Activated CD4-positive, alpha-beta memory T cell treated with anti-CD3 and anti-CD28 coated beads, Interleukin-2, amount 10 ng/mL, durations not matched to agents 7 days and 5 days (primary cell): ENCODE data around the gene MYO1E. TPM values are rescaled to one million over a fixed set of nuclear protein-coding genes. Genes with fewer than 3 reads are reported as not detected.

Source experiments
- CTCF ChIA-PET: fragments of 350-600 bp; sonication (Branson Sonifier 250); formaldehyde crosslinking; loops from one replicate; lab custom pipeline; 2021; ENCODE audit warnings: antibody characterized with exemption, inconsistent platforms; lab: Charles Lee
- POLR2A ChIA-PET: fragments of 350-600 bp; sonication (Branson Sonifier 250); formaldehyde crosslinking; loops from one replicate; lab custom pipeline; 2021; ENCODE audit warnings: antibody characterized with exemption; lab: Charles Lee
- DNase-seq: peaks from one replicate; pipeline ENCODE4 v3.0.0-alpha.2; 2020
- H3K27ac Mint-ChIP-seq: one replicate; pipeline ENCODE4 v1.8.0; 2021; ENCODE audit warnings: mild to moderate bottlenecking, mixed read lengths
- H3K27me3 Mint-ChIP-seq: one replicate; pipeline ENCODE4 v1.8.0; 2021; ENCODE audit warnings: mixed read lengths
- H3K36me3 Mint-ChIP-seq: one replicate; pipeline ENCODE4 v1.8.0; 2021; ENCODE audit warnings: low read depth, mixed read lengths
- H3K4me1 Mint-ChIP-seq: one replicate; pipeline ENCODE4 v1.8.0; 2021; ENCODE audit warnings: mixed read lengths
- H3K4me3 Mint-ChIP-seq: one replicate; pipeline ENCODE4 v1.8.0; 2021; ENCODE audit warnings: mild to moderate bottlenecking, mixed read lengths
- H3K9me3 Mint-ChIP-seq: one replicate; pipeline ENCODE4 v1.8.0; 2021; ENCODE audit warnings: mixed read lengths
- total RNA-seq, 2 experiments: library from RNA; stranded (reverse); gene quantifications; one replicate each; pipeline ENCODE4 v1.2.3, GENCODE V29; 2021

MYO1E gene
- total RNA-seq, 2 experiments from 2014 or later: 40.8 to 46.1 TPM

DNA sequence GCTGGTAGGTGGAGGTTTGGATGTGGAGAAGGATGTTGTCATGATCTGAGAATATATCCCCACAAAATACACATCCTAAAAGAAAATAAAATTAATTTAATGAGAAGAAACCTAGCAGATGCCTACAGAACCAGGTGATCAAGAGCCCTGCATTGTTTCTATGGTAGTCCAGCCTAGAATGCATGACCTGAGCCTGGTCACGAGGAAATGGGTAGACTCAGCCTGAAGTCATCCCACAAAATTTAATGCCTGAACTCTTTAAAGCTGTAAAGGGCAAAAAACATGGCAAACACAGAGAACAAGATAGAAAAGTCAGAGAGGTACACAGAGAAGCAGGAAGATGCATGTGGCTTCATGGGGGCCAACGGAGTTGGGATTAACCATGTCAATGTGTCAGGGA lies 130.0 kb downstream of the MYO1E start:
- DNase-seq: no peak
- Mint-ChIP-seq H3K4me3 (no peak overlapping the region), H3K27me3 (peaks cover 12% of the 10 kb centered on the region), H3K27ac (no peak overlapping the region), H3K4me1 (peaks cover 7% of the 10 kb centered on the region), H3K36me3 (no peaks in the 10 kb centered on the region), H3K9me3 (no peaks in the 10 kb centered on the region)
- ChIA-PET CTCF (no interaction called here), POLR2A (no interaction called here)

DNA sequence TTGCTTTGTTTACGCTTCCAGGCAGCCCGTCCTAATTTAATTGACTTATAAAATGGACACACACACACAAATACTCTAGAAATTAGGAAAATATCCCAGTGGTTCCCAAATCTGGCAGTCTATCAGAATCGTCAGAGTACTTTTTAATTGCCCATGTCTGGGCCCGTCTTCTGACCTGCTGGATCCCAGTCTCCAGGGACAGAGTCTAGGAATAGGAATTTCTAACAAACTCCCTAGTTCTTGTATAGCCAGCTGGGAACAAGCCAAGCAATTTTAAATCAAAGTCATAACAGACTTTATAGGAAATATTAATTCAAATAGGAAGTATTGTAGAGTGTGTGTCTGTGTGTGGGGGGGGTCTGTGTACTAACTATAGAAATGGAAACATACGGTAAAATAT lies 132.6 kb downstream of the MYO1E start:
- no peak for DNase-seq
- ChIA-PET POLR2A (no interaction called here), CTCF (interaction anchor here (2.6 kb wide), 1 partner anchor 7 kb away, joined by 11 read pairs; no protein-coding TSS in a partner anchor)
- no peaks in the 10 kb centered on the region for H3K9me3 Mint-ChIP-seq
- H3K4me1 Mint-ChIP-seq: peaks cover 9% of the 10 kb centered on the region
- H3K4me3 Mint-ChIP-seq: no peak overlapping the region
- peaks cover 19% of the 10 kb centered on the region for H3K27me3 Mint-ChIP-seq
- H3K27ac Mint-ChIP-seq: no peak overlapping the region
- no peaks in the 10 kb centered on the region for H3K36me3 Mint-ChIP-seq

DNA sequence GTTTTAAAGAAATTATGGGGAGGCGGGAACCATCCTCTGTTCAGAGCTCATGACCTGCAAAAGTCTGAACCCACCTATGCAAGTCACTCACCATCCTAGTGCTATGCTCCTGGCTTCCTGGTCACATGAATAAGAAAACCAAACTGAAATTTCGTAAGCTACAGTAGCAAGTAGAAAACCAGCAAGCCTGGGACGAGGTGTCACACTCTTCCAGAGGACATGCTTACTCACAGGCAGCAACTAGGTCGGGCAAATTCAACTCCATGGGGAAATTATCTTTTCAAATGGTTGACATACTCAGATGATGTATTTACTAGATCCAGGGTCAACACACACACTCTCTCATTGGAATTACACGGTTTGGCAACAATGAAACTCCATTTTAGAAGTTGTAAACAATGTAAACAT lies 134.7 kb downstream of the MYO1E start:
- DNase-seq: no peak
- Mint-ChIP-seq H3K27ac (no peak overlapping the region), H3K9me3 (no peaks in the 10 kb centered on the region), H3K4me1 (peaks cover 7% of the 10 kb centered on the region), H3K36me3 (no peaks in the 10 kb centered on the region), H3K4me3 (no peak overlapping the region), H3K27me3 (peaks cover 21% of the 10 kb centered on the region)
- POLR2A ChIA-PET: interaction anchor here (1.0 kb wide), 1 partner anchor 9 kb away, joined by 3 read pairs; no protein-coding TSS in a partner anchor
- CTCF ChIA-PET: interaction anchor here (2.6 kb wide), 1 partner anchor 9 kb away, joined by 11 read pairs; no protein-coding TSS in a partner anchor

DNA sequence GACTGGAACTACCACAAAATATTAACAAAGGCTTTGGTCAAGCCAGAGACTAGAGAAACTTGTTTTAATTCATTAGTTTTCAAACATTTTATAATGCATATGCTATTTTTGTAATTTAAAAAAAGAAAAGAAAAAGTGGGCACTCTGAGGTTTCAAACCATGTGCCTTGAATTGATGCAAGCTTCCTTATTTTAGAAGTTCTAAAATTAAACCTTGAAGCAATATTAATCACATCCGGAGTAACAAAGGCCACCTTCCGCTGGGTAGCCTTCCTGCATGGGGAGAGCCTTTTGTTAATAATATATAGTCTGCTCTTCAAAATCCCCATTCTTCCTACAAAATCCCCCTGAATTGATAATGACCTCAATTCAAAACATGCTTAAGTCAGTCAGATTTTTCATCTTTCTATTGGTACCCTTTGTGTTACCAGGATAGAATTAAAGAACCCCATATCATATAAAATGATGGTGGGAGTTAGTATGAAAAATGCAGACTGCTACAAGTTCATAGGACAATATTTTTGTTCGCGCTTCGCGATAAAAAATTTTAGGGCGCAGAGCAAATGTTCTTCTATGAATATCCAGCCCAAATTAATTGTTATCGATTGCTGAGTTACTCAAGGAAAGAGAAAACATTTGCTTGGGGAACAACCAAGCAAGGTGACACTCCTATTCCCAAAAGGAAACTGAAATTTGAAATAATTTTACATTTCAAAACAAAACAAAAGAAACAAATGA lies 135.4 kb downstream of the MYO1E start:
- ChIA-PET POLR2A (interaction anchor here (1.0 kb wide), 1 partner anchor 10 kb away, joined by 3 read pairs; no protein-coding TSS in a partner anchor), CTCF (interaction anchor here (1.8 to 2.6 kb wide), 2 partner anchors 9 to 10 kb away, joined by 7 to 11 read pairs; no protein-coding TSS in a partner anchor)
- Mint-ChIP-seq H3K27ac (no peak overlapping the region), H3K9me3 (no peaks in the 10 kb centered on the region), H3K27me3 (peaks cover 22% of the 10 kb centered on the region), H3K4me1 (peaks cover 7% of the 10 kb centered on the region), H3K4me3 (no peak overlapping the region), H3K36me3 (no peaks in the 10 kb centered on the region)
- no peak for DNase-seq

DNA sequence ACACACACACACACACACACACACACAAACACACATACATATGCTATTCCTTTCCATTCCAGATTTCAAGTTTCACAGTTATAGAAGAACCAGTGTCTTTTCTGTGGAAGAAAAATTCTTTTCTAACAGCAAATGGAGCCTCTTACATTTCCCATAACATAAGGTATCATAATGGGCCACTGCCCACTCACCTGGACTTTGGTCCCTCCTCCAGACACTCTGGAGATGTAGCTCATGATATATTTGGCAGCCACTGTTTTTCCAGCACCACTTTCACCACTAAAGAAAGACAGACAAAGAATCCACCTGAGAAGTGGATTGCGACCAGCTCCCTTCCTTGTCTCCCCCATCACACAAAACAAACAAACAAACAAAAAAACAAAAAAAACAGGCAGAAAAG lies 136.3 kb downstream of the MYO1E start:
- Mint-ChIP-seq H3K27me3 (peaks cover 22% of the 10 kb centered on the region), H3K27ac (no peak overlapping the region), H3K9me3 (no peaks in the 10 kb centered on the region), H3K36me3 (no peaks in the 10 kb centered on the region), H3K4me3 (no peak overlapping the region), H3K4me1 (peaks cover 7% of the 10 kb centered on the region)
- CTCF ChIA-PET: interaction anchor here (1.8 kb wide), 1 partner anchor 10 kb away, joined by 7 read pairs; no protein-coding TSS in a partner anchor
- DNase-seq: no peak
- POLR2A ChIA-PET: interaction anchor here (0.6 kb wide), 1 partner anchor 48 kb away, joined by 3 read pairs; no protein-coding TSS in a partner anchor

DNA sequence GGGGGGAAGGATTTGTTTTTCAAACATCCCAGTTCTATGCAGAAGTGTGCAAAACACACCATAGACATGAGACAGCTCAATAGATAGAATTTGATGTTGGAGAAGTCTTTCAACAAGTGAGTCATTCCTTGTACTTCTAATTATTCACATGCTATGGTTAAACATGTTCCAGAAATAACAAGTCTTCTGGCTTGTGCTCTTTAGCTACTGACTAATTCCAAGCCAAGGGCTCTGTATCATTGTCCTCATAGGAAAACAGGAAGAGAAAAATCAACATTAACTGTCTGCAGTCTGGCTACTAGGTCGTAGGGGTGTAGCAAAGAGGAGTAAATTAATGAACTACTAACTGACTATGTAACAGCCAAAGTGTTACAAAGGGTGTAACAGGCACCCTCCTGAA lies 140.2 kb downstream of the MYO1E start:
- DNase-seq: no peak
- Mint-ChIP-seq H3K36me3 (no peaks in the 10 kb centered on the region), H3K27ac (no peak overlapping the region), H3K4me3 (no peak overlapping the region), H3K9me3 (no peaks in the 10 kb centered on the region), H3K4me1 (peaks cover 7% of the 10 kb centered on the region), H3K27me3 (peaks cover 15% of the 10 kb centered on the region)
- ChIA-PET POLR2A (no interaction called here), CTCF (interaction anchor here (1.6 kb wide), 1 partner anchor 15 kb away, joined by 6 read pairs; no protein-coding TSS in a partner anchor)

DNA sequence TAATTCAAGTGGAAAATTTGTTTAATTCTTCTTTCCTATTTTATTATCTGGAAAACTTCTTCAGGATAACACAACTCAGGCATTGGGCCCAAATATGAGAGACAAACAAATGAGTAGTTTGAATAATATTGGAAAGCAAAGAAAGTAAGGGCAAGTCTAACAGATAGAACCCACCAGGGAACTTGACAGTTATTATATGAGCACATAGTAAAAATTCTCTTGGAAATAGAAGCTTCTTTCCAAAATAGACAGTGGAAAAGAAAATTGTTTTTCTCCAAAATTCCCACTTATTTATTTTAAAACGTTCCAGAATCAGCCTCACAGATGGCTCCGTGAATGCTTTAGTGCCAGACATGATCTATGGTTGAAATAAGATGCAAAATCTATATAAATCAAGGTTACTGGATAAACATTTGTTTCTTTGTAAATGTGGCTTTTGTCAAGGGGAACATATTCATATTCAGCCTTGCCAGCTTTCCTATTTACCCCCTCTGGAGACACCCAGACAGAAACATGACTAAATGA lies 142.1 kb downstream of the MYO1E start:
- peaks cover 2% of the 10 kb centered on the region for H3K4me1 Mint-ChIP-seq
- no peak overlapping the region for H3K4me3 Mint-ChIP-seq
- H3K27ac Mint-ChIP-seq: no peak overlapping the region
- peaks cover 9% of the 10 kb centered on the region for H3K27me3 Mint-ChIP-seq
- CTCF ChIA-PET: no interaction called here
- peaks cover 4% of the 10 kb centered on the region for H3K36me3 Mint-ChIP-seq
- POLR2A ChIA-PET: no interaction called here
- H3K9me3 Mint-ChIP-seq: no peaks in the 10 kb centered on the region
- no peak for DNase-seq

DNA sequence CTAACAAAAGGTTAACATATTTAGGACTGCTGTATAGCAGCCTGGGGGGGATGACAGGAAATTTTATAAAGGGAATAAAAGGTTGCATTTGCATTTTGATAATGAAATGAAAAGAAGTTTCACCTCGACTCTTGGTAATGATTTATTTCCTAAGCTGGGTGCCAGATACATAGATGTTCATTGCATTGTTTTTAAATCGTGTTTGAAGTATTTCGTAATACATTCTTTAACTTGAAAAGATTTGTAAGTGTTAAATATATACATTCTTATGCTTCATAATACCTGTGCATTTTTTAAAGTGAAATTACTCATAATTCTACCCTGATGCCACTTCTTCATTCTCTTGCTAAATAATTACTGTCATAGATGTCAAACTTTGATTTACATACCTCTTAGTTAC lies 143.2 kb downstream of the MYO1E start:
- DNase-seq: no peak
- peaks cover 4% of the 10 kb centered on the region for H3K36me3 Mint-ChIP-seq
- peaks cover 12% of the 10 kb centered on the region for H3K27me3 Mint-ChIP-seq
- ChIA-PET POLR2A (no interaction called here), CTCF (no interaction called here)
- no peak overlapping the region for H3K27ac Mint-ChIP-seq
- H3K4me1 Mint-ChIP-seq: peaks cover 2% of the 10 kb centered on the region
- no peaks in the 10 kb centered on the region for H3K9me3 Mint-ChIP-seq
- no peak overlapping the region for H3K4me3 Mint-ChIP-seq

DNA sequence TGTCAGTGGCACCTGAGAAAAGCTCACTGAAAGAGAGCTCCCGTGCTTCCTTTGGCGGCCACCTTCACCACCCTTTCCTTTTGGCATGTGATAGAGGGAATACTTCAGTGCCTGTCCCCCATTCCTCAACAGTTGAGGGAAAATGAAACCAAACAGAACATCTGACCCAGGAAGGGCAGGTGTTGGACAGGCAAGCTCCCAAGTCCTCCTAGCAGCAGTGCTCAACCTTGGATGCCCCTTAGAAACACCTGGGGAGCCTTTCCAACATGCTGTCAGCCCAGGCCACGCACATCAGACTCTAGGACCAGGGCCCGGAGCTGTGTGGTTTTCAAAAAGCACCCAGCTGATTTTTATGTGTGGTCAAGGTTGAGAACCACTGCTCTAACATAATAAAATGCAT lies 143.7 kb downstream of the MYO1E start:
- ChIA-PET POLR2A (no interaction called here), CTCF (no interaction called here)
- Mint-ChIP-seq H3K4me3 (no peak overlapping the region), H3K27ac (no peak overlapping the region), H3K9me3 (no peaks in the 10 kb centered on the region), H3K36me3 (peaks cover 4% of the 10 kb centered on the region), H3K27me3 (peaks cover 11% of the 10 kb centered on the region), H3K4me1 (peaks cover 2% of the 10 kb centered on the region)
- DNase-seq: no peak

DNA sequence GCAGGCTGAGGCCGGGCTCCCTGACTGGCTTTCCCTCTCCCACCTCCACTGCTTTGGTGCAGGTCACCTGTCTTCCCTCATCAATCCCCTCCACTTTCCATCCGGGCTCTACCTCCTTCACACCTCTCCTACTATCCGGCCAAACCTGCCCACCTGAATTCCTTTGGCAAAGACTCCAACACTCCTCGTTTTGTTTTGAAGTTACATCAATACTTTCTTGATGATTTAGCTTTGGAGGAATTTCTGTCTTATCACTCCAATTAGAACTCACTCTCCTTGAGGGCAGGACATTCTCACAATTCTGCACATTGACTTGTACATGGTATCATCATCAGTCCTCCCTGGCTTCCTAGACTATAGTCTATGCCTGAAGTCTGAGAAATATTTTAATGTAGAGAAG lies 145.7 kb downstream of the MYO1E start:
- DNase-seq: no peak
- Mint-ChIP-seq H3K4me3 (no peak overlapping the region), H3K27ac (no peak overlapping the region), H3K27me3 (peaks cover 11% of the 10 kb centered on the region), H3K4me1 (peaks cover 9% of the 10 kb centered on the region), H3K9me3 (no peaks in the 10 kb centered on the region), H3K36me3 (peaks cover 4% of the 10 kb centered on the region)
- ChIA-PET POLR2A (no interaction called here), CTCF (interaction anchor here (0.7 kb wide), 1 partner anchor 8 kb away, joined by 3 read pairs; no protein-coding TSS in a partner anchor)

DNA sequence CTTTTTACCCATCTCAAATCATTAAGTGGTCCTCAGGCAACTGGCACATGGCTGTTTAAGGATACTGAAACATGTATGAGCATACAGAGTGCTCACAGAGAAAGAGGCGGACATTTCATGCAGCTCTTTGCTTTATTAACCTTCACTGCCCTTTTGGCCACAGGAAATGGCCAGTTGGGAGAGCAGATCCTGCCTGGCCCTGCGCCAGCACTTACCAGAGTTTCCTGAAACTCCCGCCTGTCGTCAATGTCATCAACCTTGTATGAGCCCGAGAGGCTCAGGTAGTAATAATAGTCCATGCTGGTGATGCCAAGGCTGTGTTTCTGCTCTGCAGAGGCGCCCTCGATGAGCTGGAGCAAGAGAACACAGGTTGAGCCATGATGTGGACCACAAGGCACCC lies 148.2 kb downstream of the MYO1E start:
- ChIA-PET CTCF (interaction anchor here (1.4 kb wide), 1 partner anchor 23 kb away, joined by 3 read pairs; no protein-coding TSS in a partner anchor), POLR2A (interaction anchor here (0.7 to 1.1 kb wide), 2 partner anchors 16 to 23 kb away, joined by 3 read pairs; no protein-coding TSS in a partner anchor)
- Mint-ChIP-seq H3K4me1 (peaks cover 13% of the 10 kb centered on the region), H3K27me3 (peaks cover 9% of the 10 kb centered on the region), H3K36me3 (peaks cover 4% of the 10 kb centered on the region), H3K9me3 (no peaks in the 10 kb centered on the region), H3K27ac (no peak overlapping the region), H3K4me3 (no peak overlapping the region)
- no peak for DNase-seq

DNA sequence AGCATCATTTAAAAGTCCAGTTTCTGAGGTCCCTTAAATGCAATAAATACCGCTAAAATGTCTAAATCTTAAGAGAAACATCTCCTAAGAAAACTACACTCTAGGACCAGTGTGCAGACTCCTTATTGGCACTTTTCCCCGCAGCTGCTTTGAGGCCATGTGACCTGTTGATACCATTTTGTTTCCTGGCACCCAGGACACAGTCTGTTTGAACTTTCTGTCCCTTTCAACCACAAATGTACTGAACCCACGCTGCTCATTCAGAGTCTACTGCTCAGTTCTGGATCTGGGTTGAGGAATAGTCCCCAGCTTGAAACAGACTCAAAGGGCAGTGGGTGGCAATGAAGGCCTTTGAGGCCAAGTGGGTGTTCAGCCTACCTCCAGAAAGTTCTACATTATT lies 148.9 kb downstream of the MYO1E start:
- Mint-ChIP-seq H3K27me3 (peaks cover 9% of the 10 kb centered on the region), H3K36me3 (peaks cover 4% of the 10 kb centered on the region), H3K4me3 (no peak overlapping the region), H3K4me1 (peaks cover 13% of the 10 kb centered on the region), H3K9me3 (no peaks in the 10 kb centered on the region), H3K27ac (no peak overlapping the region)
- POLR2A ChIA-PET: no interaction called here
- DNase-seq: no peak
- CTCF ChIA-PET: interaction anchor here (0.5 kb wide), 1 partner anchor 74 kb away, joined by 4 read pairs; no protein-coding TSS in a partner anchor

DNA sequence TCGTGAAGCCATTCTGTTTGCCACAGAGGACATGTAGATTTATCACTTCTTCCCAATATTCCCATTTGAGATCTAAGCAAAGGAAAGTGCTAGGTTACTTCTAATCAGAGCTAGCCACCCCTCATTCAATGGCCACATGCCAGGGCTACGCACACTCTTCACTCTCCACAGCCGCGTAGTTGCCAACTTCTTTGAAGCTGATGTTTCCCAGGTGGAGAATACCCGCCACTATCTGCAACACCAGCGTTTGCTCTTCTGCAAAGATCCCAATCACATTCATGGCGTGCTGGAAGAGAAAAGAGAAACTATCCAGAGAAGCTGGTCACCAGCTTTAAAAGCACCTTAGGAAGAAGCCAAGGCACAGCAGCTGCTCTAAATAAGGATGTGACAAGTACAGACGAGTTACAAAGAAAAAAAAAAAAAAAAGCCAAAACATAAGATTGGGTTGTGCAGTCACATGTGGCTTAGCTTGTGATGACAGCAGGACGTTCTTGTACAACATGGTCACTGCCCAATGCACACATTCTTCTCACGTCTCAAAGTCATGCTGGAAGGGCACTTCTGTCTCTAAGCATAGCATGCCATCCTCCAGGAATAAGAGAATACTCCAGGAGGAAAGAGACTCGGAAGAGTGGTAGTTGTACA lies 149.6 kb downstream of the MYO1E start:
- POLR2A ChIA-PET: no interaction called here
- no peak overlapping the region for H3K4me3 Mint-ChIP-seq
- no peak overlapping the region for H3K27ac Mint-ChIP-seq
- peaks cover 13% of the 10 kb centered on the region for H3K4me1 Mint-ChIP-seq
- peaks cover 9% of the 10 kb centered on the region for H3K27me3 Mint-ChIP-seq
- no peaks in the 10 kb centered on the region for H3K9me3 Mint-ChIP-seq
- CTCF ChIA-PET: interaction anchor here (0.5 kb wide), 1 partner anchor 75 kb away, joined by 4 read pairs; no protein-coding TSS in a partner anchor
- peaks cover 4% of the 10 kb centered on the region for H3K36me3 Mint-ChIP-seq
- DNase-seq: no peak
